Gastroesophageal sphincter (tissue), 3 donors: ENCODE results near the gene IHH.

Source experiments
- CTCF ChIP-seq, 4 experiments: fragments of 200-600 bp in 2 of 4; fragments of 450-650 bp in 2 of 4; sonication (generic) in 1 of 4; IDR thresholded peaks; one replicate each; pipeline ENCODE4 v1.5.1; 2017 to 2019; ENCODE audit warnings: antibody characterized with exemption in 4 of 4, mild to moderate bottlenecking in 2 of 4, moderate library complexity in 2 of 4
- POLR2A ChIP-seq, 2 donors: fragments of 450-650 bp; IDR thresholded peaks; one replicate each; pipeline ENCODE4 v1.6.1; 2017; ENCODE audit warnings: antibody characterized with exemption in 2 of 2, mild to moderate bottlenecking in 2 of 2, moderate library complexity in 1 of 2

- TF ChIP-seq CTCF (IDR thresholded peaks at IDR 0.05) (no peak), POLR2A (IDR thresholded peaks at IDR 0.05) (no peak)
Measured at GRCh38 chr2:219027511-219028055, 33.1 kb downstream of the IHH start.
